CD14-positive monocyte (primary cell): ENCODE measurements around the gene RPL9. TPM values are rescaled to one million over a fixed set of nuclear protein-coding genes. Genes with fewer than 3 reads are reported as not detected.

Experiments
- DNase-seq, 3 donors: peaks; one replicate each; pipeline ENCODE4 v3.0.0-alpha.2; 2011 to 2022
- H2AFZ ChIP-seq: 2 replicates; pipeline ENCODE4 v1.6.0; 2012; ENCODE audit warnings: mild to moderate bottlenecking, low read depth, low read length, inconsistent platforms; ENCODE audit not compliant: insufficient read depth, poor library complexity, severe bottlenecking
- H3K27ac ChIP-seq, 2 donors: 1 replicate in 1 of 2; 2 replicates in 1 of 2; pipeline ENCODE4 v1.5.1; 2012 to 2013; ENCODE audit warnings: low read length in 2 of 2, control low read depth in 1 of 2, inconsistent platforms in 1 of 2, low read depth in 1 of 2, mild to moderate bottlenecking in 1 of 2
- H3K27me3 ChIP-seq, 2 donors: one replicate each; pipeline versions ENCODE4 v1.6.0 to v1.6.1; 2011 to 2013; ENCODE audit warnings: low read length in 2 of 2; ENCODE audit not compliant: control insufficient read depth in 2 of 2, insufficient read depth in 2 of 2
- H3K36me3 ChIP-seq, 2 donors: replicated peaks in 1 of 2; 1 replicate in 1 of 2; 2 replicates in 1 of 2; pipeline versions ENCODE4 v1.5.1 to v1.6.1; 2012 to 2013; ENCODE audit warnings: low read length in 2 of 2, control low read depth in 1 of 2, inconsistent platforms in 1 of 2, mild to moderate bottlenecking in 1 of 2; ENCODE audit not compliant: insufficient read depth in 2 of 2, control insufficient read depth in 1 of 2
- H3K4me1 ChIP-seq, 2 donors: 1 replicate in 1 of 2; 2 replicates in 1 of 2; pipeline versions ENCODE4 v1.5.1 to v1.6.1; 2012 to 2013; ENCODE audit warnings: low read length in 2 of 2, control low read depth in 1 of 2, inconsistent platforms in 1 of 2, mild to moderate bottlenecking in 1 of 2, moderate library complexity in 1 of 2; ENCODE audit not compliant: insufficient read depth in 2 of 2, control insufficient read depth in 1 of 2
- H3K4me2 ChIP-seq: replicated peaks from 2 replicates; pipeline ENCODE3; 2012; ENCODE audit warnings: low read length, moderate library complexity, mild to moderate bottlenecking; ENCODE audit not compliant: poor library complexity, severe bottlenecking; ENCODE audit errors: extremely low read depth
- H3K4me3 ChIP-seq, 3 experiments: fragments of 200-600 bp in 1 of 3; sonication (generic) in 1 of 3; replicated peaks in 1 of 3; 1 replicate in 2 of 3; 2 replicates in 1 of 3; pipeline ENCODE4 v1.5.1; 2011 to 2013; ENCODE audit warnings: low read length in 3 of 3, mild to moderate bottlenecking in 3 of 3, control low read depth in 2 of 3, low read depth in 2 of 3, inconsistent platforms in 1 of 3, moderate library complexity in 1 of 3
- H3K79me2 ChIP-seq: 2 replicates; pipeline ENCODE4 v1.6.0; 2012; ENCODE audit warnings: mild to moderate bottlenecking, control low read depth, inconsistent platforms, low read length, moderate library complexity; ENCODE audit not compliant: insufficient read depth
- H3K9ac ChIP-seq: 2 replicates; pipeline ENCODE4 v1.6.0; 2017; ENCODE audit warnings: low read length, mild to moderate bottlenecking; ENCODE audit not compliant: insufficient read depth, poor library complexity, severe bottlenecking
- H3K9me3 ChIP-seq, 2 donors: replicated peaks in 1 of 2; 1 replicate in 1 of 2; 2 replicates in 1 of 2; pipeline versions ENCODE4 v1.5.1 to v1.6.1; 2012 to 2013; ENCODE audit warnings: low read length in 2 of 2, control low read depth in 1 of 2; ENCODE audit not compliant: control insufficient read depth in 1 of 2, insufficient read depth in 1 of 2
- H4K20me1 ChIP-seq: 2 replicates; pipeline ENCODE4 v1.6.0; 2012; ENCODE audit warnings: mild to moderate bottlenecking, low read length, control low read depth, moderate library complexity; ENCODE audit not compliant: insufficient read depth
- H3K27ac Mint-ChIP-seq, 7 donors: one replicate each; pipeline ENCODE4 v1.8.0; 2020; ENCODE audit warnings: mild to moderate bottlenecking in 7 of 7, mixed read lengths in 7 of 7, moderate library complexity in 6 of 7, inconsistent platforms in 2 of 7
- H3K27me3 Mint-ChIP-seq, 3 donors: one replicate each; pipeline ENCODE4 v1.8.0; 2021 to 2022; ENCODE audit warnings: low read depth in 3 of 3, mild to moderate bottlenecking in 3 of 3, mixed read lengths in 3 of 3, moderate library complexity in 3 of 3, inconsistent platforms in 1 of 3
- H3K36me3 Mint-ChIP-seq, 2 donors: one replicate each; pipeline ENCODE4 v1.8.0; 2020; ENCODE audit warnings: mixed read lengths in 2 of 2, inconsistent platforms in 1 of 2, mild to moderate bottlenecking in 1 of 2
- H3K4me1 Mint-ChIP-seq: one replicate; pipeline ENCODE4 v1.8.0; 2020; ENCODE audit warnings: mild to moderate bottlenecking, mixed read lengths
- H3K4me3 Mint-ChIP-seq, 2 donors: one replicate each; pipeline ENCODE4 v1.8.0; 2020; ENCODE audit warnings: mild to moderate bottlenecking in 2 of 2, mixed read lengths in 2 of 2, moderate library complexity in 1 of 2
- H3K9me3 Mint-ChIP-seq, 7 donors: one replicate each; pipeline ENCODE4 v1.8.0; 2020 to 2022; ENCODE audit warnings: mixed read lengths in 7 of 7, mild to moderate bottlenecking in 6 of 7, moderate library complexity in 6 of 7, inconsistent platforms in 2 of 7
- WGBS: methylation state at CpG from one replicate; pipeline ENCODE4 v1.1.5; 2013; ENCODE audit warnings: missing lambda C conversion rate; ENCODE audit not compliant: insufficient coverage; 5-methylcytosine and 5-hydroxymethylcytosine counted together
- intact Hi-C, 2 donors: fragments of 100-400 bp; cut with micrococcal nuclease; formaldehyde crosslinking; loops; one replicate each; pipeline versions ENCODE4 v1.15.0 to v1.15.1; 2023
- polyA plus RNA-seq, 3 donors: library from polyadenylated mRNA; depleted of rRNA in 1 of 3; unstranded in 2 of 3; stranded (reverse) in 1 of 3; fragments of 300-500 nt in 2 of 3; fragments of >200 nt in 1 of 3; fragmentation: Illumina TruSeq in 2 of 3; gene quantifications; 1 replicate in 2 of 3; 2 replicates in 1 of 3; pipeline ENCODE4 v1.2.3, GENCODE V29; 2012 to 2021
- TF ChIP-seq, protein P1 (sequence below): fragments of 200-600 bp; IDR thresholded peaks from one replicate; pipeline ENCODE4 v1.8.0; 2022; ENCODE audit warnings: antibody characterized with exemption, mild to moderate bottlenecking

RPL9 gene
- polyA plus RNA-seq, 3 donors = 821 to 1,937 (median 828) TPM

GRCh38 chr4:39497909-39498726 lies 39.4 kb upstream of the RPL9 start:
- TF ChIP-seq, protein P1, sequence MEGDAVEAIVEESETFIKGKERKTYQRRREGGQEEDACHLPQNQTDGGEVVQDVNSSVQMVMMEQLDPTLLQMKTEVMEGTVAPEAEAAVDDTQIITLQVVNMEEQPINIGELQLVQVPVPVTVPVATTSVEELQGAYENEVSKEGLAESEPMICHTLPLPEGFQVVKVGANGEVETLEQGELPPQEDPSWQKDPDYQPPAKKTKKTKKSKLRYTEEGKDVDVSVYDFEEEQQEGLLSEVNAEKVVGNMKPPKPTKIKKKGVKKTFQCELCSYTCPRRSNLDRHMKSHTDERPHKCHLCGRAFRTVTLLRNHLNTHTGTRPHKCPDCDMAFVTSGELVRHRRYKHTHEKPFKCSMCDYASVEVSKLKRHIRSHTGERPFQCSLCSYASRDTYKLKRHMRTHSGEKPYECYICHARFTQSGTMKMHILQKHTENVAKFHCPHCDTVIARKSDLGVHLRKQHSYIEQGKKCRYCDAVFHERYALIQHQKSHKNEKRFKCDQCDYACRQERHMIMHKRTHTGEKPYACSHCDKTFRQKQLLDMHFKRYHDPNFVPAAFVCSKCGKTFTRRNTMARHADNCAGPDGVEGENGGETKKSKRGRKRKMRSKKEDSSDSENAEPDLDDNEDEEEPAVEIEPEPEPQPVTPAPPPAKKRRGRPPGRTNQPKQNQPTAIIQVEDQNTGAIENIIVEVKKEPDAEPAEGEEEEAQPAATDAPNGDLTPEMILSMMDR = no peak
- Histone ChIP-seq H3K36me3 (peaks cover 26 to 38% of the 10 kb centered on the region in 2 donors), H3K27me3 (no peaks in the 10 kb centered on the region), H3K79me2 (no peaks in the 10 kb centered on the region), H3K4me1 (no peaks in the 10 kb centered on the region), H3K9ac (no peak overlapping the region), H3K4me3 (no peak overlapping the region), H3K27ac (no peak overlapping the region), H4K20me1 (no peaks in the 10 kb centered on the region), H3K4me2 (no peak overlapping the region), H3K9me3 (no peaks in the 10 kb centered on the region), H2AFZ (no peak overlapping the region)
- H3K36me3 Mint-ChIP-seq = peaks cover 33 to 50% of the 10 kb centered on the region in 2 donors
- H3K27me3 Mint-ChIP-seq = no peaks in the 10 kb centered on the region
- H3K4me1 Mint-ChIP-seq = no peaks in the 10 kb centered on the region
- no peak overlapping the region for H3K27ac Mint-ChIP-seq
- DNase-seq = no peak
- no peaks in the 10 kb centered on the region for H3K9me3 Mint-ChIP-seq
- intact Hi-C loops = no loop called here
- WGBS = no CpG with 5 or more reads among the region's 1 CpG
- H3K4me3 Mint-ChIP-seq = no peak overlapping the region

GRCh38 chr4:39495446-39496213 lies 36.9 kb upstream of the RPL9 start:
- no peak overlapping the region for H3K27ac Mint-ChIP-seq
- H3K4me2 ChIP-seq = no peak overlapping the region
- no CpG with 5 or more reads among the region's 4 CpGs for WGBS

More at GRCh38 chr4:39495446-39496213, 36.9 kb upstream of the RPL9 start:
- H2AFZ ChIP-seq = no peak overlapping the region
- DNase-seq = no peak
- Mint-ChIP-seq H3K36me3 (peaks cover 15 to 25% of the 10 kb centered on the region in 2 donors), H3K27me3 (no peaks in the 10 kb centered on the region), H3K9me3 (no peaks in the 10 kb centered on the region), H3K4me3 (no peak overlapping the region), H3K4me1 (no peaks in the 10 kb centered on the region)
- no peak overlapping the region for H3K27ac ChIP-seq
- no peaks in the 10 kb centered on the region for H4K20me1 ChIP-seq
- H3K27me3 ChIP-seq = no peaks in the 10 kb centered on the region
- intact Hi-C loops = no loop called here
- H3K79me2 ChIP-seq = no peaks in the 10 kb centered on the region
- H3K4me3 ChIP-seq = no peak overlapping the region
- no peak overlapping the region for H3K9ac ChIP-seq
- TF ChIP-seq, protein P1 = no peak
- peaks cover 10 to 19% of the 10 kb centered on the region in 2 donors for H3K36me3 ChIP-seq
- no peaks in the 10 kb centered on the region for H3K9me3 ChIP-seq
- H3K4me1 ChIP-seq = no peaks in the 10 kb centered on the region
